Osteoblast (primary cell): ENCODE data around the gene IL17F. TPM values are rescaled to one million over a fixed set of nuclear protein-coding genes. Genes with fewer than 3 reads are reported as not detected.

Experiments used
- DNase-seq: peaks from one replicate; pipeline ENCODE4 v3.0.0; 2011; ENCODE audit warnings: low spot score, mixed read lengths; ENCODE audit not compliant: insufficient read length; ENCODE audit errors: missing footprints
- H2AFZ ChIP-seq: 2 replicates; pipeline ENCODE4 v1.6.0; 2011; ENCODE audit warnings: mild to moderate bottlenecking, low read length
- H3K27ac ChIP-seq: 2 replicates; pipeline ENCODE4 v1.5.1; 2011; ENCODE audit warnings: mild to moderate bottlenecking, low read depth, low read length, moderate library complexity
- H3K27me3 ChIP-seq: 2 replicates; pipeline ENCODE4 v1.6.0; 2012; ENCODE audit warnings: mild to moderate bottlenecking, control low read depth, inconsistent platforms, low read length, moderate library complexity; ENCODE audit not compliant: insufficient read depth
- H3K36me3 ChIP-seq: 2 replicates; pipeline ENCODE4 v1.5.1; 2011; ENCODE audit warnings: mild to moderate bottlenecking, low read length, control low read depth, moderate library complexity; ENCODE audit not compliant: insufficient read depth
- H3K4me1 ChIP-seq: 2 replicates; pipeline ENCODE4 v1.5.1; 2011; ENCODE audit warnings: mild to moderate bottlenecking, low read length, control low read depth, moderate library complexity; ENCODE audit not compliant: insufficient read depth
- H3K4me2 ChIP-seq: 2 replicates; pipeline ENCODE4 v1.6.0; 2011; ENCODE audit warnings: mild to moderate bottlenecking, low read length; ENCODE audit not compliant: insufficient read depth
- H3K4me3 ChIP-seq: fragments of 200-600 bp; sonication (generic); 3 replicates; pipeline ENCODE4 v1.5.1; 2012; ENCODE audit warnings: mild to moderate bottlenecking, low read length, inconsistent platforms; ENCODE audit not compliant: insufficient read depth
- H3K79me2 ChIP-seq: 2 replicates; pipeline ENCODE4 v1.6.0; 2012; ENCODE audit warnings: mild to moderate bottlenecking, low read length, control low read depth, inconsistent platforms; ENCODE audit not compliant: insufficient read depth
- H3K9me3 ChIP-seq: 2 replicates; pipeline ENCODE4 v1.5.1; 2011; ENCODE audit warnings: low read depth, low read length, control low read depth
- H4K20me1 ChIP-seq: 2 replicates; pipeline ENCODE4 v1.6.0; 2012; ENCODE audit warnings: mild to moderate bottlenecking, low read length, control low read depth; ENCODE audit not compliant: insufficient read depth
- CTCF ChIP-seq: IDR thresholded peaks from 2 replicates; pipeline ENCODE4 v1.5.1; 2011; ENCODE audit warnings: mild to moderate bottlenecking, low read depth, low read length, moderate library complexity; ENCODE audit errors: extremely low read depth
- total RNA-seq: library from RNA; depleted of rRNA; stranded (reverse); fragments of >200 nt; gene quantifications from 2 replicates; pipeline ENCODE4 v1.2.3, GENCODE V29; 2012

IL17F gene
- total RNA-seq, 1 donor: not detected

GRCh38 chr6:52249078-52249477 lies 4.8 kb upstream of the IL17F start:
- no peak overlapping the region for H2AFZ ChIP-seq
- no peak for TF ChIP-seq CTCF

DNA sequence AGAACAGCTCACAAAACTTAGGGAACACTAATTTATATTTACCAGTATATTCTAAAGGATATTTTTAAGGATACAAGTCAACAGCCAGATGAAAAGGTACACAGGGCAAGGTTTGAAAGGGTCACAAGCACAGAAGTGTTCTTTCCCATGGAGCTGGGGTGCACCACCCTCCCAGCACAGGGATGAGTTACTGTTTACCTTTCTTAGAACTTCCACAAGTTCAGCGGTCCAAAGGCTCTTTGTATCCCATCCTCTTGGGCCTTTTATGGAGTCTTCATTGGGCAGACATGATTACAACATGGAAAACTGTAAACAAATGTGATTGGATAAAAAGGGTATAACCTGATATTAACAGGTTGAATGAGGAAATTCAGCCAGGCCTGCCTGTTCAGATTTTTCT lies 1.1 kb upstream of the IL17F start:
- H3K4me2 ChIP-seq: no peak overlapping the region
- no peak for DNase-seq
- H3K27ac ChIP-seq: no peak overlapping the region
- H3K4me3 ChIP-seq: no peak overlapping the region
- no peak overlapping the region for H2AFZ ChIP-seq
- H4K20me1 ChIP-seq: no peaks in the 10 kb centered on the region
- H3K36me3 ChIP-seq: no peaks in the 10 kb centered on the region
- no peaks in the 10 kb centered on the region for H3K9me3 ChIP-seq
- no peak for TF ChIP-seq CTCF
- H3K79me2 ChIP-seq: no peaks in the 10 kb centered on the region
- H3K4me1 ChIP-seq: no peaks in the 10 kb centered on the region
- peaks cover 4% of the 10 kb centered on the region for H3K27me3 ChIP-seq

More at GRCh38 chr6:52249078-52249477, 4.8 kb upstream of the IL17F start:
- H3K4me2 ChIP-seq: no peak overlapping the region
- H3K36me3 ChIP-seq: no peaks in the 10 kb centered on the region
- H3K4me3 ChIP-seq: no peak overlapping the region
- DNase-seq: no peak
- no peak overlapping the region for H3K27ac ChIP-seq
- no peaks in the 10 kb centered on the region for H3K9me3 ChIP-seq
- H4K20me1 ChIP-seq: no peaks in the 10 kb centered on the region
- no peaks in the 10 kb centered on the region for H3K4me1 ChIP-seq
- H3K79me2 ChIP-seq: no peaks in the 10 kb centered on the region
- H3K27me3 ChIP-seq: peaks cover 24% of the 10 kb centered on the region

DNA sequence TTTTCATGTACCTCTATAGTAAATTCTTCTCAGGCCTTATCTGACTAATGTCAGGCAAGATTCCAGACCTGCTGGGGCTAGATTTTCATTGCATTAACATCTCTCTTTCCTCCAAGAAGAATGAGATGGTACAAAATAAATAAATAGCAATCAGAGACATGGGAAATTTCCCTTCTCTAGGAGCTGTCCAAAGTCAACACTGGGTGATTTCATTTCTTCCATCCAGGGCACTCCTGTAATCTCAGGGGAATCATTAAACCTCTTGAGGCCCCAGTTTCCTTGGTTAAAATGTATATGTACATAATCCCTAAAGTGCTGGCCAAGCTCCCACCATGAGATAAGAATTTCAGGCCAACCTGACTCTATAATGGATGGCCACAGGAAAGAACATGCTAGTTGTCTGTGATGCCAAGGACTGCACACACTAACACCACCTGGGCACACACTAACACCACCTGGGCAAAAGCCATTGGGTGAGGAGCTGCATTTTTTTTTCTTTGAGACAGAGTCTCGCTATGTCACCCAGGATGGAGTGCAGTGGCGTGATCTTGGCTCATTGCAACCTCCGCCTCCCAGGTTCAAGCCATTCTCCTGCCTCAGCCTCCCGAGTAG lies 912 bp downstream of the IL17F start:
- no peak overlapping the region for H3K27ac ChIP-seq

GRCh38 chr6:52241819-52242218 lies 2.5 kb downstream of the IL17F start:
- no peak overlapping the region for H2AFZ ChIP-seq
- H3K4me1 ChIP-seq: no peaks in the 10 kb centered on the region
- H3K4me3 ChIP-seq: no peak overlapping the region
- H3K79me2 ChIP-seq: no peaks in the 10 kb centered on the region
- no peaks in the 10 kb centered on the region for H3K9me3 ChIP-seq
- no peak for TF ChIP-seq CTCF
- H3K4me2 ChIP-seq: no peak overlapping the region
- H4K20me1 ChIP-seq: no peaks in the 10 kb centered on the region
- DNase-seq: no peak
- peaks cover 11% of the 10 kb centered on the region for H3K27me3 ChIP-seq
- no peak overlapping the region for H3K27ac ChIP-seq
- H3K36me3 ChIP-seq: no peaks in the 10 kb centered on the region

More for the DNA sequence above, 912 bp downstream of the IL17F start:
- H4K20me1 ChIP-seq: no peaks in the 10 kb centered on the region
- no peak overlapping the region for H3K4me2 ChIP-seq
- no peak for DNase-seq
- H3K27me3 ChIP-seq: peaks cover 8% of the 10 kb centered on the region
- no peak for TF ChIP-seq CTCF
- no peaks in the 10 kb centered on the region for H3K9me3 ChIP-seq
- H3K36me3 ChIP-seq: no peaks in the 10 kb centered on the region
- no peak overlapping the region for H3K4me3 ChIP-seq
- no peak overlapping the region for H2AFZ ChIP-seq
- H3K4me1 ChIP-seq: no peaks in the 10 kb centered on the region
- H3K79me2 ChIP-seq: no peaks in the 10 kb centered on the region
